Activated CD4-positive, alpha-beta T cell treated with anti-CD3 and anti-CD28 coated beads for 4 hours (primary cell): ENCODE results near the gene IGLL1.
"Not testable (repeated sequence)": the region's sequence is repeated elsewhere in the genome, so short reads cannot be mapped to it uniquely, and the experiment has no call there.

Experiments
- DNase-seq, 2 donors: peaks; one replicate each; pipeline ENCODE4 v3.0.0-alpha.2; 2020

The IGLL1 gene

DNA sequence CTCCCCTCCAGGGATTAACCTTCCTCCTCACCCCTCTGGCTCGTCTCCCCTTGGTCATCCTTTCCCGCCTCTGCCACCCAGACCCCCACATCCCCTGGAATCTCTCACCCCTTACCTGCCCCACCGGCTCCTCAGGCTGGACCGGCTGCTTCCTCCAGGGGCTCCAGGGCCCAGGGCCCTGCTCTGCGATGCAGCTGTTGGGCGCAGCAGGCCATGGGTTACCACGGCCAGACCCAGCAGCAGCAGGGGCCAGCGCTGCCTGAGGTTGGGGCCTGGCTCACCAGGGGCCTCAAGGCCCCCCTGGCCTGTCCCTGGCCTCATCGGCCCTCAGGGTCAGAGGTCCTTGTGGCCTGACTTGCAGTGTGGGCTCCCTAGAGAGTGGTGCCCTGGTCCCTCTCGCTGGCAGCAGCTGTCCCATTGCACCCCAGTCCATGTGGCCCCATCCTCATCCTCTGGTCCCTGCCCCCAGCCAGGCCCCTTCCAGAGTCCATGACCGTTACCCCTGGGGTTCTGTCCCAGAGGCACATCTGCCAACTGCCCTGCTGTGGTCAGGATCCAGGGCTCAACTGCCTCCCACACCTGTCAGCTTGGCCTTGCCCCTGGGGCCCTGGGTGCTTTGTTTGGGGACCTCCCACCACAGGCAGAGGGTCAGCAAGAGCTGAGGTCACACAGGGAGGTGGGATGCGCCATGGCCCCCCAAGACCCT is at the start of gene IGLL1:
IGLL1 (minus strand) TSS at position 421 of the 706 bp plus-strand sequence; CDS start at position 321, 100 bp downstream.
- DNase-seq, result no peak

- DNase-seq, result not testable (repeated sequence)
These were observed 48.1 kb upstream of the IGLL1 start for GRCh38 chr22:23628056-23628743.

GRCh38 chr22:23627401-23628055 is 47.4 kb upstream of the IGLL1 start:
- DNase-seq, result peak; percentile 44 to 50

DNA sequence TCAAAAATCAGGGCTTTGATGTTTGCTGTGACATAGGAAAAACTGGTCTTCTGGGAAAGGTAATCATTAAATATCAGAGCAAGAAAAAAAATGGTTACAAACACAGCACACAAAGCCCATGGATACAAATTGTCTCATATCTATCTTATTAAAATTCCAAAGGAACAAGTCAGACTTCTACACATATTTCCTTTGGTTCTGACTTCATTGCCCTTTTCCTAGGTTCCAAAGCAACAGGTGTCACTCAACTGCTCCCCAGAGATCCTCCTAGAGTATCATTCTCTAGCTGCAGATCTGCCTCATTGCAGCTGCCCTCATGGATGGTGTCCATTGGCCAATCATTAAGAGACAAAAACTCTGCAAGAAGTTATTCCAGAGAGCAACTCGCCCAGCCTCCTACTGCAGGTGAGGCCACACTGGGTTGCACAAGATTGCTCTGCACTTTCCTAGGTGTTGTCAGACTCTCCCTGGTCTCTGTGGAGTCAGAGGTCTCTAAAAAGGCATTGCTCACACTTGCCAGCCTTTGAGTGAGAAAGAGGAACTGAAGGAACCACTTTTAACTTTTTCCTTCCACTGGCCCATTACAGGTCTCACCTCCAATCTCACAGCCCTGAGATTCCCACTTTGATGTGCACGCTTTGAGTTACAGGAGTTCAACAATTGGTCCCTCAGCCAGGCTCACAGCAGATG is 46.3 kb upstream of the IGLL1 start:
- DNase-seq, result no peak

DNA sequence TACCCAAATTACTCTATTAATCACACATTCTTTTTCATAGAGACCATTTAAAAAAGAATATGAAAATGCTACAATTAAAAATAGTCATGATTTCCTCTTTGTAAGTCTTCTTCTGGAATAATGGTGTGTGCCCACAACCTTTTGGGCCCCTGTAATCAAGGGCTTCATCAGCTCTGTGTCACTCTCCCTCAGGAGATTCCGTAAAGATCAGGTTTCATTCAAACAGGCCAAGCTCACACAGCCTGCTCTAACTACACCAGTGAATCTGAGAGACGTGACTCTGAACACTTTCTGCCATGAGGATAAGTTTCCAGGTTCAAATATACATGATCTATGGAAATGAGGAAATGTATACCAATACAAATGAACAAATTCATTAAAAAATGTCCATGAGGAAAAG is 42.5 kb upstream of the IGLL1 start:
- no peak for DNase-seq

DNA sequence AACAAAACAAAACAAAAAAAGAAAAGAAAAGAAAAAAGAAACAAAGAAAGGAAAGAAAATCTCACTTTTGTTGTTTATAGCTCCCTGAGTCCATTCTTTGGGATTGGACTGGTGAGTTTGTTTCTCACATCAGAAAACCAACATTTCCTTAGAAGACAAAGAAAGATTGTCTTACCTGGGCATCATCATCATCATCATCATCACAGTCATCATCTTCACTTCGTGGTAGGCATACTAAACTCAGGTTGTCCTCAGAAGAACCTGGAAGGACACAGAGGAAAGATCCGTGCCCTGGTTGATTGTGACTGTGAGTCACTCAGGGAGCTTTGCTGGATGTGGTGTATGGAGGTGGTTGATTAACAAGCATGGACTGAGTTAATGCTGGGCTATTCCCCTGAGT is 41.8 kb upstream of the IGLL1 start:
- not testable (repeated sequence) for DNase-seq

DNA sequence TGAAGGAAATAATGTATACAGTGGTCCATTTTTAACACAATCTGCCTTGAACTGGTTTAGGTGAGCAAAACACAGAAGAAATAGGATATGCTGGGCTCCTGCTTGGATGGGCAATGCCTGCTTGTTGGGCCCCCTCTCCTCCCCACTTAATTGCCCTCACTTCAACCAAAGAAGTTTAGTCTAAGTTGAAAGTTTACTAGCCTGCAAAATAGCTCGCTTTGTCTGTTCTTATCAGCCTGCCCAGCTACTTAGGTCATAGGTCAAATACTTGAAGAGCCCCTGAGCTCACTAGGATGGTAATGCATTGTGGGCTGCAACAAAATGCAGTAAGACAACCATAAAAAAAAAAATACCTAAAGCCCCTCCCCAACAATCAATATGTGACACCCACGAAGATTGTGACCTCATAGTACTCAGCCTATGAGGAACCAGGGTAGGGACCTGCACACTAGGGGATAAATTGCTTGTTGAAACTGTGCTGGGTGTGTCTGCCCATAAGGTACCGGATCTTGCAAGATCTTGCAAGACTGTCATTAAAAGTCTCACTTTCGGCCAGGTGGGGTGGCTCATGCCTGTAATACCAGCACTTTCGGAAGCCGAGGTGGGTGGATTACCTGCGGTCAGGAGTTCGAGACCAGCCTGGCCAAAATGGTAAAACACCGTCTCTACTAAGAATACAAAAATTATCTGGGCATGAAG is 41.1 kb upstream of the IGLL1 start:
- DNase-seq, result no peak

DNA sequence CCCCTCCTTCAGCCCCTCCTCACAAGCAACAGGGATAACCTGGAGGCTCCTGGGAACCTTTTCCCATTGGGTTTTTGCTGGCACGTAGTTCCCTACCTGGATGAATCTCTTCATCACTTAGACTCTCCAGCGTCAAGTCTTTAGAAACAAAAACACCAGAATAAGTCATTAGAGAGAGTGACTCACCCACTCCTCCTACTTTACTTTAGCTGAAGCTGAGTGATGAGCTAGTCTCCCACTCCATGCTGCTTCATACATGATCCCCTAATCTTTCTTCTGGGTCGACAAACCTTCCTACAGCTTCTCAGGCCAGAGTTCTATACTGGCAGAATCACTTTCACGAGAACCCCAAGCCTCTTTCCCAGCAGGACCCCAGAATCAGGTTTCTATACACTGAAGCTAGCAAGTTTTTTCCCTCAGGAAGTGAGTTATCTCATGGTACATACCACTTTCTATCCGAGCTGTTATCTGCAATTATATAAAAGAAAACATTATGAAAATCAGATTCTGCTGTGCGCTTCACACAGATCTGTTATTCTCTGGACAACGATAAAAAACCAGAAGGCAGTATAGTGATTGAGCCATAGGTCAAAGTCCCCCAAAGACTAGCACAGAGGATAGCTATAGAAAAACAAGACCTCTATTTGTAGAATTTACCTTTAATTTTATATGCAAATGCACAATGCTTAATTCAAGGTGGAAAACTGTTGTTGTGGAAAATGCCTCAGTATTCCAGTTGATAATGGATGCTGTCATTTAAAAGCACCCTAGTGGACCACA is 33.3 kb upstream of the IGLL1 start:
- DNase-seq, result no peak

DNA sequence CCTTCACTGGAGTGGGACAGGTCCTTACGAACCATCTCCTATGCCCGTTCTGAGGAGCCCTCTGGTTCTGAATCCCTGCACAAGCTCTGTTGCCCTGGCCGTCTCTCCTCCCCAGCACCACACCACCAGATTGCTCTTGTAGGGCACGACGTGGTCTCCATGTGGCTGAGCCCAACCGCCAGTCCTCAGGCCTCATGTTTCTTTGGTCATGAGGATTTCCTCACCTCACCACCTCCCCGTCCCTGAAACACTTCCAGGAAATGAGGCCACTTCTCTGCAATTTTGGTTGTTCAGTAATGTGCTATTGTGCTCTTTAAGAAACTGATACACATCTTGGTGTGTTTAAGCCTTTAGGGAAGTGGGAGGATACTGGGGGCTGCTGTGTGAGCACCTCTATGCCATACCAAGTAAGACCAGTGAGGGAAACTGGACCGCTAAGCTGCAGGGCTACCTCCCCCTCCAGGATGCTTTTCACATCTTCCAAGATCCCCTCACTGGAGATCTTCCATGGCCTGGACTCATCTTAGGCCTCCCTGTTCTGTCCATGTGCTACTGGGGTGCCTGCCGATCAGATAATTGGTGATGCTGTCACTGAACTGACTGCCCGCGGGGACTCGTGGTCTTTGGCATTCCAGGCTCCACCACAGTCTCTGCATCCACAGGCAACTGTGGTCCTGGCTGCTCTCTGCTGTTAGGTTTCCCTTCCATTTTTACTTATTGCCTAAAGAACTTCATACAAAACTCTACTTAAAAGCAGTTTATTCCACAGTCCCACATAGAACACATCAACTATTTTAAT is 30.1 kb upstream of the IGLL1 start:
- DNase-seq, result no peak

- DNase-seq, result no peak
These were observed 28.5 kb upstream of the IGLL1 start for GRCh38 chr22:23608583-23608982.

- DNase-seq, result no peak
These were observed 26.4 kb upstream of the IGLL1 start for GRCh38 chr22:23606204-23607131.

DNA sequence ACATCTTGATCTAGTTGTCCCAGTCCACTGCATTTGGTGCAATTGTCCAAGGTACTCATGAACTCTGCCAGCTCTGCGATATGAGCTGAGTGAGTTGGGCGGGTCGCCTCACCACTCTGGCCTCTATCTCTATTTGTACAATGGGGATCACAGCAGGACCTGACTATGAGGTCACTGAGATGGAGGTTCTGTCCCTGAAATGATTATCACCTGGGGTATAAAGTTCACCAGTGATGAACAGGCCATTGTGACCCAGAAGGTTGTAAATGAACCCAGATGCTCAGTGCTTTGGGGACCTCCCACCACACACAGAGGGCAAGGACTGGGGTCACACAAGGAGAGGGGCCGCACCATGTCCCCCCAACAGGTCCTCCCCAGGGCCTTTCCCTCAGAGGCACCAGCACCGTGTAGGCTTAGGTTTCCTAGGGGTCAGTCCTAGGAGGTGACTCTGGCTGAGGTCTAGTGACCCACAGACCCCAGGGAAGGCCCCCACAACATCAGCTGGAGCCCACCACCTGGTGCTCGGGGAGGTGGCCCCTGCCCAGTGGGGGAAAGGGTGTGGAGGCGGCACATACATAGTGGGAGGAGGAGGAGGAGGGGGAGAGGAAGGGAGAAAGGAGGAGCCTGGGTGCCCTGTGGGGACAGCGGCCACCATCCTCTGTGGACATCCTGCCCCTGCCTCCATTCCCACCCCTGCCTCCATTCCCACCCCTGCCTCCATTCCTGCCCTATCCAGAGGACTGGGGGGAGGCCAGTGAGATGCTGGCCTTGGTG is 25.0 kb upstream of the IGLL1 start:
- DNase-seq, result no peak

DNA sequence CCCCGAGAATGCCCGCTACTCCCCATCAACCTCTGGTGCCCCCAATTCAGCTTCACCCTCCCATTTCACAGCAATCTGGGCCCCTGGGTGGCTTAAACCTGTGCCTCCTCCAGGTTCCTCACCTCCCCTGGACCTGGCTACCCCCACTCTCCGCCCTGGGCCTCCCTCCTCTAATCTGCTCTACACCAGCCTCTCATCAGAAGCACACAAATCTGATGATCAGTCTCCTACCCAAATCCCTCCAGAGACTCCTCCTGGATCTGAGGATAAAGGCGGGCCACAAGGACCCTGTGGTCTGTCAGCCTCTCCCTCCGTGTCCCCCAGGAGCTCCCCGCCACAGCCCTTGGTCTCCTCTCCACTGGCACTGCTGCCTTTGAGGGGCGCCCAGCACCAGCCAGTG is 23.2 kb upstream of the IGLL1 start:
- DNase-seq, result no peak

DNA sequence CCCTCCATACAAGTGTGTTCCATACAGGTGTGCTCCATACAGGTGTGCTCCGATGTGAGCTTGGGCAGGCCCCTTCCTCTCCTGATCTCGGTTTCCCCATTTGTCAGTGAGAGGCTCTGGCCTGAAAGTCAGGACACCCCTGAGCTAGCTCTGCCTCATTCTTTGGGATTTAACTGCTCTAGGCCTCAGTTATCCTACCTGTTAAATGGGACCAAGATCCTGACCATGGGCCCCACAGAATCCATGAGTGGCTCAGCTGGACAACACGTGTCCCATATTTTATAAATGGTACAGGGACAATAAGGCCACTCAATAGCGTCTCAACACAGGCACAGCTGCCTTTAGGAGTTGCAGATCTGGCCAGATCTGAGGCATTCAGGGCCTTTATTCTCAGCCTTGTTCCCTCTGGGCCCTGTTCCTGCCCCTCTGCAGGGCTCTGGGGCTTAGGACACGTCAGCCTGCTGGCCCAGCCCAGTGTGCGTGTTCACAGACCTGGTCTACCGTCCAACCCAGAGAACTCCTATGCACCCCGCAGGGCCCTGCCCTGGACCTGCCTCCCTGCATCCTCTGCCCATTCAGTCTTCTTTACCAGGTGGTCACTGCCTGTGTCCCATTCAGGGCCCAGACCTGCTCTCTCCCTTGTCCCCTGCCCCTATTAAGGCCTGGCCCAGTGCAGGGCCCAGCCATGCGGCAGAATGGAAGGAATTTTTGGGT is 18.9 kb upstream of the IGLL1 start:
- no peak for DNase-seq

DNA sequence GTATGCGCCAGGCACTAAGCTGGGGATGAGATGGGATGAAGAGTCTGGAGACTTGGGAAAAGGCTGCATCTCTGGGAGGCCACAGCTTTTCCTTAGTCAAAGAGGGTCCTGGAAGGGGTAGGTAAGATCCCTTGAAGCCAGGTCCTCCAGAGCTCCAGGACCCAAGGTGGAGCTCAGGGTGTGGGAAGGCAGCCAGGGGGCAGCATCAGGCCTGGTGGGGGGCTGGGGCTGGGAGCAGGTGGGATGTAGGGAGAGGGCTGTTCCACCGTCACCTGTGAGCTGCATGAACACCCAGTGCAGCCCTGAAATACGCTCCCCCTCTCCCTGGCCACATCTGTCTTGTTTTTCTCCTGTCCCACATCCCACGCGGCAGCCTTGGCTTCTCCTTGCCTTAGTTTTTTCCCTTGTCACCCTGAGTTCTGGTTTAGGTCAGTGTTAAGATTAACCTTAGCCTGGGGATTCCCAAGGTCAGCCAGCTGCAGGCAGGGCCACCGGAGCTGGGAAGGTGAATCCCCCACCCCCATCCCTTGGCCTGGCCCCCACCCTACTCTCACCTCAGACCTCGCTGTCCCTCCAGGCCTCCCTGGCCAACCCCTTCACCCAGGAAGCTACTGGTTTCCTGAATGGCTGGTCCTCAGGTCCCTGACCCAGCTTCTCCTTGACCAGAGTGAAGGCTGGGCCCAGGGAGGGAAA is 17.6 kb upstream of the IGLL1 start:
- not testable (repeated sequence) for DNase-seq

GRCh38 chr22:23595904-23596303 is 15.8 kb upstream of the IGLL1 start:
- DNase-seq, result not testable (repeated sequence)

DNA sequence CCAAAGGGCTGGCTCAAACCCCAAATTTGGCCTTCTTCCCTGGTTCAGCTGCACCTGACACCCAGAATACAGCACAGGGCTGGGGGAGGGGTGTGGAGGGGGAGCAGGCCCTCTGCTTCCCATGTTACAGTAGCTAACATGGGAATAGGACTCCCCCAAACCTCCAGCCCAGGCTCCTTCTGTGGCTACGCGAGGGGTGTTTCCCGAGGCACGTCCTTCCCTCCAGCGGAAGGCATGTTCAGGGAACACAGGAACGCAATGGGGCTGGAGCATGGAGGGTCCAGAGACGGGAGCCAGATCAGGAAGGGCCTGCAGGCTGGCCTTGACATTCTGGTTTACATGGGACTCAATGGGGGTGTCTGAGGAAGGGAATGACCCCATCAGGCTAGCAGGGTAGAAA is 11.8 kb upstream of the IGLL1 start:
- no peak for DNase-seq
